ENCODE data around the gene TGFBR1.

The TGFBR1 gene

GRCh38 chr9:99108131-99108530 is 3.2 kb downstream of the TGFBR1 start:
- TF ChIP-seq ZFX (IDR thresholded peaks at IDR 0.05; ENCODE audit: borderline replicate concordance), result no peak
- TF ChIP-seq CTCF (IDR thresholded peaks at IDR 0.05), result no peak
- H3K27ac ChIP-seq, result no peak overlapping the region

GRCh38 chr9:99109522-99109921 is 4.6 kb downstream of the TGFBR1 start:
- no peak overlapping the region for H3K27ac ChIP-seq
- no peak for TF ChIP-seq CTCF (IDR thresholded peaks at IDR 0.05)
- no peak for TF ChIP-seq ZFX (IDR thresholded peaks at IDR 0.05; ENCODE audit: borderline replicate concordance)

GRCh38 chr9:99112750-99113413 is 8.0 kb downstream of the TGFBR1 start:
- TF ChIP-seq ZFX (IDR thresholded peaks at IDR 0.05; ENCODE audit: borderline replicate concordance), result no peak
- no peak for TF ChIP-seq CTCF (IDR thresholded peaks at IDR 0.05)
- no peak overlapping the region for H3K27ac ChIP-seq

- H3K27ac ChIP-seq, result no peak overlapping the region
- TF ChIP-seq CTCF (IDR thresholded peaks at IDR 0.05), result no peak
- no peak for TF ChIP-seq ZFX (IDR thresholded peaks at IDR 0.05; ENCODE audit: borderline replicate concordance)
Measured at GRCh38 chr9:99113414-99114048, 8.6 kb downstream of the TGFBR1 start.

DNA sequence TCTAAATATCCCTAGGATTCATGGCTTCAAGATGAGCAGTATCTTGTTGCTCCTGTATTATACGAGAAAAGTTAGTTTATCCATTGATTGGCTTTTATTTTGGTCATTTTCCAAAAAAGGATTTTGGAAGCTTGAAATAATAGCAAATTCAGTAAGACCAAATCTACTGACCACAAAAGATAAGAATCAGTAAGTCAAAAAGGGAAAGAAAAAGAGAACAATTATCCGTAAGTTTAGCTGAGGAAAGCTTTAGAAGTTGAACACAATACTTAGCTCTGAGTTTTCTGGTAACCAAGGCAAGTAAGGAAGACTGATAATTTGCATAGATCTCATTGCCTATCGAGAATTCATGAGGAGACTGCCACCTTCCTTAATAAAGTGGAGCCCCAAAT is 9.1 kb downstream of the TGFBR1 start:
- no peak for TF ChIP-seq CTCF (IDR thresholded peaks at IDR 0.05)
- no peak for TF ChIP-seq ZFX (IDR thresholded peaks at IDR 0.05; ENCODE audit: borderline replicate concordance)
- no peak overlapping the region for H3K27ac ChIP-seq

DNA sequence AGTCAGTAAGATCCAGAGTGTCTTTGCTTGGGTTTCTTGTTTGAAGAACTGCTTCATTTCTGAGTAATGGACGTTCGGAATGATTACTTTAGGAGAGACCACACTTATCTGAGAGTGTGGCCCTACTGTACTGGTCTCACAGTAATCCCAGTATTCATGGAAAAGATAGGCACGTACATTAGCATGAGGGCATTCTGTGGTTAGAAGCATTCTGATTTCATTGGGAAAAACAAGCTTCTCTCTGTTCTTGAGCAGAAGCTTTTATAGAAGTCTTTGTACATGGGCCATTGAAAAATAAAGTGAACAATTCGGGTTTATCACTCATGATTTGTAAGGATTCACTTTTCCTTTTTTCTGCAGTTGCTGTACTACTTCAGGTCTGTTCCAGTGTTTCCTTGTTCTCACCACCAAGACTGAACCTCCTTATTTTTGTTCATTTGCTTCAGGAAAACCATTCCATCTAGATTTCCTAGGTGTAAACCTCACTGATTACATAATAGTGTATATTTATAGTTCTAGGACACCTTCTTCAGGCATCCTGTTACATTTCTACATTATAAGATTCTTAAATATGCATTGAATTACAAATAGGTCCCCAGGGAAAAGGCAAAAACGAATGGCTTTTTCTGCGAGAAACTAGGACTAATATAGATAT is 10.1 kb downstream of the TGFBR1 start:
- no peak for TF ChIP-seq ZFX (IDR thresholded peaks at IDR 0.05; ENCODE audit: borderline replicate concordance)
- TF ChIP-seq CTCF (IDR thresholded peaks at IDR 0.05), result no peak

DNA sequence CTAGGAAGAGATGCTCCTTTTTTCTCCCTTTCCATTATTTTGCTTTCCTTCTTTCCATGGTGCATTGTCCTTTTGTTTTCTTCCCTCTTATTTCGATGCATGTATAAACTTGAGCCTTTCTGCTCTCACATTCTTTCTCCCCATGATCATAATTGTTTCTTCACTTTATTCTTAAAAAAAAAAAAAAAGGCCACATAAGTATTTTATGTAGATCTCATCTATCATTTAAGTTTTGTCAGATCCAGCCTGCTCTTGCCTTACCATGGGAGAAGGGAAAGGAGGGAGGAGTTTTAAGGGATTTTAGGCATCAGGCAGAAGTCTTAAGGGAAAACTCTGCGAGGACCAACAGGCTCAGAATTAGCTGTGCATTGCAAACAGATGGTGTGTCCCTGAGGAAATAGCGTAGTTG is 11.1 kb downstream of the TGFBR1 start:
- no peak overlapping the region for H3K27ac ChIP-seq
- TF ChIP-seq CTCF (IDR thresholded peaks at IDR 0.05), result no peak

More for the DNA sequence above, 10.1 kb downstream of the TGFBR1 start:
- no peak overlapping the region for H3K27ac ChIP-seq
